Stimulated activated naive CD8-positive, alpha-beta T cell treated with anti-CD3 and anti-CD28 coated beads, Interleukin-15, amount 100 ng/mL, for 72 hours (primary cell): ENCODE measurements around the gene CCDC14.
A peak's percentile ranks its signal among the peaks of the same experiment; 100 is the strongest.
"Not testable (repeated sequence)": the region's sequence is repeated elsewhere in the genome, so short reads cannot be mapped to it uniquely, and the experiment has no call there.

Source experiments
- ATAC-seq: fragments of 150-1000 bp; cut with Tn5 transposase; 2 replicates; pipeline ENCODE4 v1.10.0; 2021; ENCODE audit warnings: mild to moderate bottlenecking, moderate library complexity
- DNase-seq, 2 donors: peaks; one replicate each; pipeline ENCODE4 v3.0.0; 2021 to 2022
- H3K27ac Mint-ChIP-seq, 2 donors: one replicate each; pipeline ENCODE4 v1.8.0; 2022; ENCODE audit warnings: mild to moderate bottlenecking in 2 of 2, mixed read lengths in 2 of 2, moderate library complexity in 2 of 2
- H3K27me3 Mint-ChIP-seq: one replicate; pipeline ENCODE4 v1.8.0; 2022; ENCODE audit warnings: mixed read lengths
- H3K4me1 Mint-ChIP-seq: one replicate; pipeline ENCODE4 v1.8.0; 2022; ENCODE audit warnings: mild to moderate bottlenecking, mixed read lengths
- H3K4me3 Mint-ChIP-seq, 2 donors: one replicate each; pipeline ENCODE4 v1.8.0; 2022; ENCODE audit warnings: mild to moderate bottlenecking in 2 of 2, mixed read lengths in 2 of 2, moderate library complexity in 1 of 2
- H3K9me3 Mint-ChIP-seq, 2 donors: one replicate each; pipeline ENCODE4 v1.8.0; 2022; ENCODE audit warnings: mixed read lengths in 2 of 2

The CCDC14 gene

GRCh38 chr3:123979525-123980501, 18.8 kb upstream of the CCDC14 start:
- H3K4me3 Mint-ChIP-seq, H3K4me1 Mint-ChIP-seq, H3K9me3 Mint-ChIP-seq, H3K27ac Mint-ChIP-seq: not testable (repeated sequence)
- ATAC-seq (peak; percentile 82), DNase-seq (peak; percentile 12 to 14)
- H3K27me3 Mint-ChIP-seq = peaks cover 53% of the 10 kb centered on the region

DNA sequence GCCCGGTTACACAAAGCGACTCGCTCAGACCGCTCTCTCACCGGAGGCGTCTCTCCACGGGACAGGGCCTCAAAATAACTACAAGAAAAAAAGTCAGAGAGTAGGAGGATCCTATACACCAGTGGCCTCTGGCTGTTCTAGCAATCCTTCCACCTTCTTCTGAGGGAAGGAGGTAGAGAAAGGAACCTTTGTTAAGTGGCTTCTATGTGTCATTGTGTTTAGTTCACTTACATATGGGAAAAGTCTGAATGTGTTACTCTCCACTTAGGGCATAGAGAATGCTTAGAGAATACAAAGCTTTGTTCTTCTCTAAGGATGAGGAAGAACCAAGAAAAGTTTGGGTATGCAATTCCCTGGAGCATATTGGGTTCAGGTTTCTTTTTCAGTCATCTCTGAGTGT, 15.9 kb upstream of the CCDC14 start:
- H3K27me3 Mint-ChIP-seq = peaks cover 45% of the 10 kb centered on the region
- not testable (repeated sequence) for H3K4me1 Mint-ChIP-seq, H3K4me3 Mint-ChIP-seq, ATAC-seq, H3K27ac Mint-ChIP-seq, DNase-seq, H3K9me3 Mint-ChIP-seq

- not testable (repeated sequence) for DNase-seq, ATAC-seq, H3K9me3 Mint-ChIP-seq, H3K4me3 Mint-ChIP-seq, H3K27ac Mint-ChIP-seq, H3K4me1 Mint-ChIP-seq
- H3K27me3 Mint-ChIP-seq = peaks cover 45% of the 10 kb centered on the region
Measured at GRCh38 chr3:123976181-123976898, 15.3 kb upstream of the CCDC14 start.

DNA sequence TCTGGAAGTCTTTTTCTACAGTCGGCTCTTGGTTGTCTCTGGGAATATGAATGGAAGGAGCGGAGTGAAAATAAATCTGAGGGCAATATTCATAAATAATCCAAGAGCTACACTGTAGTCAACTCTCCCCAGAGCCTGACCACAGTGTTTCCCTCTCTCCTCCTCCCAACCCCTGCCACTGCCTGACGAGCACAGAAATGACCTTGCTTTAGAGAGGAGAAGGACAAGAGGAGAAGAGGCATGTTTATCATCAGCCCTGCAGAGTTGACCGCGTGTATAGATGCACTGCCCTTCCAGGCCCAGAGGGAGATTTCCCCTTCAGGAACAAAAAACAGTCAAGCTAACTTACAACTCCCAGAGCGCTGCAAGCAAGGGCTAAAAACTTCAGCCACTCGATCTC, 14.0 kb upstream of the CCDC14 start:
- not testable (repeated sequence) for H3K4me1 Mint-ChIP-seq, H3K4me3 Mint-ChIP-seq, H3K9me3 Mint-ChIP-seq, H3K27ac Mint-ChIP-seq, DNase-seq, ATAC-seq
- H3K27me3 Mint-ChIP-seq = peaks cover 40% of the 10 kb centered on the region

- Mint-ChIP-seq H3K27ac (peak overlapping the region in 1 of 2 donors; percentile 2), H3K27me3 (peaks cover 44% of the 10 kb centered on the region), H3K4me3 (no peak overlapping the region), H3K9me3 (no peaks in the 10 kb centered on the region), H3K4me1 (no peaks in the 10 kb centered on the region)
- ATAC-seq (no peak), DNase-seq (no peak)
Measured at GRCh38 chr3:123971406-123971805, 10.4 kb upstream of the CCDC14 start.

DNA sequence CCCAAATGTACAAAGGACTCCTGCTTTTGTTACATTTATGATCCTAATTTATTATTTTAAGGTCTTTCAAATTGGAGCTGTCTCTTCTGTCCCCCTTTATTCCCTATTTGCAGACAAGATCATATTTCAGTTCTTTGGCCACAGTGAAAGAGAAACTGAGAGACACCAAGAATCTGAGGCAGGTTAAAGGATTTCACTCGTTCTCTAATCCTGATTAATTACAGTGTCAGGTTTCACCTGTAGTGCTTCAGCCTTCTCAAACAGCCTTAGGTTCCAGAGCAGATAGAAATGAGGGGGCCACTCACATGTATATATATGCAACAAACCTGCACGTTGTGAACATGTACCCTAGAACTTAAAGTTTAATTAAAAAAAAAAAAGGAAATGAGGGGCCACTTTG, 6.2 kb upstream of the CCDC14 start:
- H3K9me3 Mint-ChIP-seq, DNase-seq, H3K4me1 Mint-ChIP-seq, ATAC-seq, H3K27ac Mint-ChIP-seq, H3K4me3 Mint-ChIP-seq: not testable (repeated sequence)
- peaks cover 38% of the 10 kb centered on the region for H3K27me3 Mint-ChIP-seq

- peak; percentile 74 for ATAC-seq
- H3K4me1 Mint-ChIP-seq, H3K9me3 Mint-ChIP-seq, H3K27ac Mint-ChIP-seq, H3K4me3 Mint-ChIP-seq, DNase-seq: not testable (repeated sequence)
- H3K27me3 Mint-ChIP-seq = peaks cover 33% of the 10 kb centered on the region
Measured at GRCh38 chr3:123966799-123967198, 5.8 kb upstream of the CCDC14 start.

DNA sequence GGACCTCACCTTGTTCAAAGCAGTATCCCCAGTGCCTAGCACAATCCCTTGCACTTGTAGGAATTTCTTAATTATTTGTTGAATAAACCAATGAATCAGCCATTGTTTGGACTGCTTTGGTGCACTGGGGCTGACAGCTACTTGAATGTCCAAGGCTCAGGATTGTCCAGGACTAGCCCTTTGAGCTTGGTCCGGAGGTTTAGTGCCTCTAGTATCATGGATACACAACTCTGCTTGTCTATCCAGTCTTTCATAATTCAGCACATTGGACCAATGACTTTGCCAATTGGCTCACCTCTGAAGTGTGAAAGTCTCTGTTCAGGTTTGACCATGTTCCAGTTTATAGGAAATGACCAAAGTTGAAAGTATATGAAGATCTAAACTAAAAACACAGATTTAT, 3.8 kb upstream of the CCDC14 start:
- not testable (repeated sequence) for H3K4me1 Mint-ChIP-seq, ATAC-seq, H3K27ac Mint-ChIP-seq, DNase-seq, H3K4me3 Mint-ChIP-seq, H3K9me3 Mint-ChIP-seq
- peaks cover 20% of the 10 kb centered on the region for H3K27me3 Mint-ChIP-seq

DNA sequence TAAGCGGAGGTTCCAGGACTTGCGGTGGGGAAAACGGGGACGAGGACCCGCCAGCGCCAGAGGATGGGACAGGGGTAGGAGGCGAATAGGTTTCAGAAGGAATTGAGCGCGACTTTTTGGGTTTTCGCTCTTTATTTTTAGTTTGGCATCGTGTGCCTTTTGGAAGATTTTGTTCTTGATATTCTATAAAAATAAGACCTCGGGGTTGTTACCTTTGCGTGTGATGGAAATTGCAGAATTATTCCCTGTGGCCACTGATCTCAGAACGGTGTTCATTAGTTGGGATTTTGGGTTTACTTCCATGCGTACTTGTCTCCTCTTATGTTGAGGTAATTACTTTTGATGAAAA, 453 bp upstream of the CCDC14 start:
- Mint-ChIP-seq H3K27ac (peak overlapping the region; percentile 92 to 96), H3K9me3 (no peaks in the 10 kb centered on the region), H3K27me3 (peaks cover 9% of the 10 kb centered on the region), H3K4me3 (peak overlapping the region; percentile 92 to 95), H3K4me1 (peaks cover 17% of the 10 kb centered on the region)
- no peak for ATAC-seq
- DNase-seq = no peak

DNA sequence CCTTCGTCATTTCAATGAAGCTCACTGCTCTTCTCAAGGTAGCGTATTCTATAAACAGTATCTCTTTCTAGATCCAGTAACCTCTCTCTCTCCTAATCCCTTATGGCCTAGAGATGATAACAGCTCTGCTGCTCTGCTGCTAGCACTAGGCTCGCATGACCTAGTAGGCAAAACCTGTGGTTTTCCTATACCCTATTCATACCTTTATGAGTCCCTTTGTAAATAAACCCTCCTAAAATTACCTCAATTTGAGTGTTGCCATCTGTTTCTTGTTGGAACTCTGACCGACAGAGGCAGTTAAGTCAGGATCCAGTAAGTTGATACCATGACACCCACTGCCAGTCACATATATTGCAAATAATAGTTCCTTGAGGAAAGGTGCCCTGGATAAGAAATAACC, 7.3 kb downstream of the CCDC14 start:
- Mint-ChIP-seq H3K9me3 (no peaks in the 10 kb centered on the region), H3K27me3 (no peaks in the 10 kb centered on the region), H3K4me1 (peaks cover 7% of the 10 kb centered on the region), H3K27ac (no peak overlapping the region), H3K4me3 (no peak overlapping the region)
- DNase-seq (no peak), ATAC-seq (no peak)

- no peak for DNase-seq
Measured at GRCh38 chr3:123952844-123953520, 8.0 kb downstream of the CCDC14 start.

DNA sequence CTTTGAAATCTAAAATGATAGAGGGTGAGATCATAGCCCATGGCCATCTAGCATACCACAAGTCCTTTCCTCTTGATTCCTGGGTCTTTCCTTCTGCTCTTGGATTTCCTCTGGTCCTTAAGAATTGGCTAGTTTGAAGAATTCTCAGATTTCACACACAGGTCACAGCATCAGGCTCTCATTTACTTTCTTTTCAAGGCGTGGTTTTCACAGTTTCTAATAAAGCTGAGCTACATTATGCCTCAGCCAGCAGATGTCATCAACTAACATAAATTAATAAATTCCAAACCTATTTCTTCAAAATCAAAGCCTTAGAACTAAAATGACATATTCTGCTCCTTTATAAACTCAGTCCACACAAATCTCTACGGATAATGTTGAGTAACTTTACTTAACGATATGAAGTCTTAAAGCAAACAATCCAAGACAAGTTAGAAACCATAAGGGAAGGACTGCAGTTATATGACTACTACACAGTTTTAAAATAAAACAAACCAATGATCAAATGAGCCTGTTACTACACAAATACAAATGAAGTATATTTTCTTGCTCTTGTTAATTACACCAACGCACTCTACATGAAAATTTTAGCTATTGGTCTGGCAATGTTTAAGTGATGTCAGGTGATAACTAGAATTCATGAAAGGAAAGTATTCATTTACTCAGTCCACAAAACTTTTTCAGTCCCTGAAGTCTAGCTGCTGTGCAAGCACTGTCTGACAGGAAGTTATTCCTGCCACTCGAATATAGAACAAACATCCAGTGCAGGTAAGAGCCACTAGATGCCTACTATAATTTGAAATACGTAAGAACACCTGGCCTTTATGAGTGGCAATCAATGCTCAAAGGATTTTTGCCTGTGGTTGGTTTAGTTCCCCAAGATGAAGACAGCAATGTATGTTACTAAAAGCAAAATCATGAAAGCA, 9.2 kb downstream of the CCDC14 start:
- DNase-seq (no peak), ATAC-seq (no peak)
- no peaks in the 10 kb centered on the region for H3K4me1 Mint-ChIP-seq
- H3K9me3 Mint-ChIP-seq = no peaks in the 10 kb centered on the region
- no peak overlapping the region for H3K4me3 Mint-ChIP-seq
- H3K27me3 Mint-ChIP-seq = no peaks in the 10 kb centered on the region
- H3K27ac Mint-ChIP-seq = peak overlapping the region in 1 of 2 donors; percentile 55

More at GRCh38 chr3:123952844-123953520, 8.0 kb downstream of the CCDC14 start:
- Mint-ChIP-seq H3K9me3 (no peaks in the 10 kb centered on the region), H3K27ac (no peak overlapping the region), H3K4me3 (no peak overlapping the region), H3K4me1 (no peaks in the 10 kb centered on the region), H3K27me3 (no peaks in the 10 kb centered on the region)
- ATAC-seq = no peak

DNA sequence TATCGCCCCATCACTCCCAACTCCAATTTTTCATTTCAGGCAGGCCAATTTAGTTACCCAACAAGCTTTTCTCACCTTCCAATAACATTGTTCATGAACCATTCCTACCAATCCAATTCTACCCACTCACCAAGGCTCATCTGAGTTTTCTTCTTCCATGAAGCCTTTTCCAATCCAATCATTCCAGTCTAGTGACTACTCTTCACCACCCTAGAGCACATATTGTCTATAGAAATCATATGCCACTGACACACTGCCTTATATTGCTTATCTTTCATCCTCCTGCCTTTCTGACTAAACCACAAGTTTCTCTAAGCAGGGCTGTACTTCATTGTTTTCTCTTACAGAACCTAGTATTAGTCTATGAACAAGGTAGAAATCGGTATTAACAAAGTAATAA, 11.4 kb downstream of the CCDC14 start:
- H3K4me1 Mint-ChIP-seq = no peaks in the 10 kb centered on the region
- no peaks in the 10 kb centered on the region for H3K27me3 Mint-ChIP-seq
- DNase-seq (no peak), ATAC-seq (no peak)
- peak overlapping the region in 1 of 2 donors; percentile 1 for H3K27ac Mint-ChIP-seq
- H3K9me3 Mint-ChIP-seq = no peaks in the 10 kb centered on the region
- H3K4me3 Mint-ChIP-seq = no peak overlapping the region

DNA sequence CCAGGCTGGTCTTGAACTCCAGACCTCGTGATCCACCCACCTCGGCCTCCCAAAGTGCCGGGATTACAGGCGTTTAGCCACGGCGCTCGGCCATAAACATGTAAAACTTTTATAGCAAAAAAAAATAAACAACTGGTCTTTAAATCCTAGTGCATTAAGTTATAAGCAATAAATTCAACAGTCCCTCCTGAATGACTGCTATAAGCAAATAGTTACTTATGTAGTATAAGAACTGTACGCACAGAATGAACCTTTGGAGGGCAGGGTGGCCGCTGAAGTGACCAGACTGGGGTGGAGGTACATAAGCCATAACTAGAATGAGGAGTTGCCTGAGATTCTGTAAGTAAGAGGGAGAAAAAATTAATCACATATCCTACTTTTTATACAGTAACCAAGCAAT, 12.6 kb downstream of the CCDC14 start:
- no peak overlapping the region for H3K4me3 Mint-ChIP-seq
- H3K4me1 Mint-ChIP-seq = no peaks in the 10 kb centered on the region
- H3K27ac Mint-ChIP-seq = no peak overlapping the region
- DNase-seq (no peak), ATAC-seq (no peak)
- H3K27me3 Mint-ChIP-seq = no peaks in the 10 kb centered on the region
- no peaks in the 10 kb centered on the region for H3K9me3 Mint-ChIP-seq

- Mint-ChIP-seq H3K27me3 (no peaks in the 10 kb centered on the region), H3K27ac (no peak overlapping the region), H3K4me3 (no peak overlapping the region), H3K4me1 (no peaks in the 10 kb centered on the region), H3K9me3 (no peaks in the 10 kb centered on the region)
- ATAC-seq (no peak), DNase-seq (no peak)
Measured at GRCh38 chr3:123947482-123947881, 13.5 kb downstream of the CCDC14 start.
